Measurements from ENCODE around the gene CIPC.

- TF ChIP-seq EZH2 (IDR thresholded peaks at IDR 0.05; ENCODE audit: borderline replicate concordance, insufficient read depth, low read depth, low read length, poor library complexity, severe bottlenecking) = peak; percentile 42
- peak; percentile 72 for TF ChIP-seq CTCF (IDR thresholded peaks at IDR 0.05)
Measured at GRCh38 chr14:77139540-77140358, 41.7 kb downstream of the CIPC start.

Data from B cell (primary cell).